ENCODE results near the gene SH2D2A. TPM values are rescaled to one million over a fixed set of nuclear protein-coding genes. Genes with fewer than 3 reads are reported as not detected.

The SH2D2A gene
- total RNA-seq, 4 donors from 2014 or later = 2.7 to 13.5 (median 6.5) TPM; not detected in 1

DNA sequence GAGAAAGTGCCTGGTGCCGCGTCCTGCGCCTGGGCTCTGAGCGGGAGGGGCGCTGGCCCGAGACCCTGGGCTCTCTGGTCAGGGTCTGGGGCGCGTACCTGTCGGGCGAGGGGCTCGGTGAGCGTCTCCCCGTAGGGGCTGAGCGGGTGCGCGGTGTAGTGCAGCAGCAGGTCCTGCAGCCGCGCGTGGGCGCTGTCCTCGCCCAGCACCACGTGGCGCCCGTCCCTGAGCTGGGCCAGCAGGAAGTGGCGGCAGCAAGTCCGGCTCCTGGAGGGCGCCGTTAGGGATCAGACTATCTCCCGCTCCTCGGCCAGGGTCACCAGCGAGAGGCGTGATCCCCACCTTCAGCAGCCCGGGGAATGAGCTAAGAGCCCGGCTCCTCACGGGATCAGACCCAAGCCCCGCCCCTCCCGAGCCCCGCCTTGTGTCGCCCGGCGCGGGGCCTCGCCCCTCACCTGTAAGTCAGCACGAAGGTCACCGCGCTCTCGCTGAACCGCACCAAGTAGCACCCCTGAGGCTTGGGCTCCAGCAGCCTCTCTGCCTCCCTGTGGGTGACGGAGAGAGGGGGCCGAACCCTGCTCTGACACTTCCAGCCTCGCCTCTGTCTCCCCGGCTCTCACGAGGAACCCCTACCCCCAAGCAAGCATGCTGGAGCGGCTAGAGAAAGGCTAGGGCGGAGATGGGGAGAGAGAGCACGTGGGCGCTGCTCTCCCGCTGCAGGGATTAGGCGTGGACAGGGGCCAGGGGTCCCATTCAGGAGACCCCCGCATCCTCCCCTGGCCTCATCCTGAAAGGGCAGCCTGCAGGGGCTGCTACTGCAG is 2.7 kb downstream of the SH2D2A start:
- Histone ChIP-seq H3K4me3 (peak overlapping the region; percentile 48 to 54 (median 52)), H3K4me1 (peaks cover 0 to 23% (median 3%) of the 10 kb centered on the region in 4 donors), H3K27me3 (no peaks in the 10 kb centered on the region), H3K27ac (peak overlapping the region; percentile 73 to 93 (median 84)), H3K36me3 (no peaks in the 10 kb centered on the region), H3K9me3 (no peaks in the 10 kb centered on the region)
- peak; percentile 62 to 86 (median 85) for DNase-seq
- TF ChIP-seq POLR2A (IDR thresholded peaks at IDR 0.05) (no peak), CTCF (IDR thresholded peaks at IDR 0.05) (peak; percentile 24 to 78 (median 70))

GRCh38 chr1:156813298-156813697 is 3.4 kb downstream of the SH2D2A start:
- no peaks in the 10 kb centered on the region for H3K36me3 ChIP-seq
- no peaks in the 10 kb centered on the region for H3K9me3 ChIP-seq
- H3K4me3 ChIP-seq = peak overlapping the region; percentile 48 to 54 (median 52)
- no peaks in the 10 kb centered on the region for H3K27me3 ChIP-seq
- TF ChIP-seq CTCF (IDR thresholded peaks at IDR 0.05) (no peak), POLR2A (IDR thresholded peaks at IDR 0.05) (no peak)
- H3K4me1 ChIP-seq = peaks cover 0 to 23% (median 3%) of the 10 kb centered on the region in 4 donors
- H3K27ac ChIP-seq = peak overlapping the region in 3 of 4 donors; percentile 73 to 93 (median 84)
- DNase-seq = no peak

DNA sequence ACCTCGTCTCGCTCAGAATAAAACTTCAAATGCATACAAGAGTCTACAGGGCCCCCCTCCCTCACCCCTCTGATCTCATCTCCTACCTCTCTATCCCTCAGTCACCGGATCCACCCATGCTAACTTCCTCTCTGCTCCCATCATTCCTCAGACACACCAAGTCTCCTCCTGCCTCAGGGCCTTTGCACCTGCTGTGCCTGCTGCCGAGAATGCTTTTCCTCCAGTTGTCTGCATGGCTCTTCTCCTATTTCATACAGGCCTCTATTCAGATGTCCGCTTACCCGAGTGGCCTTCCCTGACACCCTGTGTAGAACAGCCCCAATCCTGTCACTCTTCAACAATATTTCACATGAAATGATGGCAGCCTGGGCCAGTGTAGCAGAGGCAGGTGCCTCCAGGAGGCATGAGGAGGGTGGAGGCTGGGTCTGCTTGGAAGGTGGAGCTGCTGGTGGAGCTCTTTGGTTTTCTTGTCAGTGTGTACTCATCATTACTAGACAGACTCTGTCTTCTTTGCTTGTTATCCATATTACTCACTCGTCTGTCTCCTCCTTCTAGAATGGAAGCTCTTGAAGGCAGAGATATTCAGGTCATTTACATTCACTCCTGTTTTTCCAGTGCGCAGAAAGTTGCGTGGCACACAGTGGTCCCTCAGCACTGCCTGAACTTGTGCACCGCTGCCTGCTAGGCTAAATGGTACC is 4.2 kb downstream of the SH2D2A start:
- Histone ChIP-seq H3K27ac (no peak overlapping the region), H3K4me1 (peaks cover 0 to 23% (median 3%) of the 10 kb centered on the region in 4 donors), H3K27me3 (no peaks in the 10 kb centered on the region), H3K9me3 (no peaks in the 10 kb centered on the region), H3K36me3 (no peaks in the 10 kb centered on the region), H3K4me3 (no peak overlapping the region)
- peak in 2 of 3 donors; percentile 15 to 32 for DNase-seq
- TF ChIP-seq CTCF (IDR thresholded peaks at IDR 0.05) (no peak), POLR2A (IDR thresholded peaks at IDR 0.05) (no peak)

DNA sequence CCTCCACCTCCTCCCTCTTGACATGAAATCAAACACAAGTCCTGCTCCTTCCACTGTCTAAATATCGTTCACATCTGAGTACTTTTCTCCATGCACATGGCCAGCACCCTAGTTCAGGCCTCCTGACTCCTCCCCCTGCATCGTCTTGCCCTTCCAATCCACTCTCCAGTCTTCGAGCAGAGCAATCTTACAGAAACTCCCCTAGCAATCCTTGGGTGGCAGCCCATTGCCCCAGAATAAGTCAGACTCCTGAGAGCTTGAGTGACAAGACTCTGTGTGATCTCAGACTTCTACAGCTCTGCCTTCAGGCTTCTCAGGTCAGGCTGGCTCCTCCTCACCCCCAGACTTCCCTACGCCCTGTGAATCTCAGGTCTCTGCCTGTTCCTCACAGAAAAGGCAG is 5.5 kb downstream of the SH2D2A start:
- peak in 1 of 3 donors; percentile 32 for DNase-seq
- Histone ChIP-seq H3K4me3 (no peak overlapping the region), H3K27ac (no peak overlapping the region), H3K4me1 (peaks cover 0 to 15% (median 3%) of the 10 kb centered on the region in 4 donors), H3K9me3 (no peaks in the 10 kb centered on the region), H3K27me3 (no peaks in the 10 kb centered on the region), H3K36me3 (no peaks in the 10 kb centered on the region)
- TF ChIP-seq POLR2A (IDR thresholded peaks at IDR 0.05) = no peak

- no peak overlapping the region for H3K4me3 ChIP-seq
- no peak for TF ChIP-seq POLR2A (IDR thresholded peaks at IDR 0.05)
- TF ChIP-seq CTCF (IDR thresholded peaks at IDR 0.05) = no peak
- H3K4me1 ChIP-seq = peaks cover 0 to 22% (median 3%) of the 10 kb centered on the region in 4 donors
- peak in 2 of 3 donors; percentile 21 to 23 for DNase-seq
- no peaks in the 10 kb centered on the region for H3K9me3 ChIP-seq
- no peaks in the 10 kb centered on the region for H3K27me3 ChIP-seq
- H3K36me3 ChIP-seq = no peaks in the 10 kb centered on the region
- H3K27ac ChIP-seq = no peak overlapping the region
These were observed 6.8 kb downstream of the SH2D2A start for GRCh38 chr1:156809711-156810366.

Measured in Peyer's patch (tissue), 4 donors.